ENCODE measurements around the gene KCNQ5.

Gene KCNQ5

GRCh38 chr6:72642435-72642834 lies 20.6 kb downstream of the KCNQ5 start:
- no peak for DNase-seq

DNA sequence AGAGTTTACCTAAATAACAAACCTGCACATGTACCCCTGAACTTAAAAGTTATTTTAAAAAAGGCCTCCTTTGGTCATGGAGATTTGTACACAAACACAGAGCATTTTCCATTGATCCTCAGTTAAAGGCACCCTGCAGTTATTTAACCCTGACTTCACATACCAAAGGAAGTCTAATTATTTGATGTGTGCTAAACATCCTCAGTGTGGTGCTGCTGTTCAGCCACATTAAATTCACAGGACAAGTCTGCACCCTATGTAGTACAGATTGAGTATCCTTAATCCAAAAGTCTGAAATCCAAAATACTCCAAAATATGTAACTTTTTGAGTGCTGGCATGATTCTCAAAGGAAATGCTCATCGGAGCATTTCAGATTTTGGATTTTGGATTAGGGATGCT lies 21.4 kb downstream of the KCNQ5 start:
- no peak for DNase-seq

GRCh38 chr6:72646604-72647485 lies 25.0 kb downstream of the KCNQ5 start:
- DNase-seq = no peak

DNA sequence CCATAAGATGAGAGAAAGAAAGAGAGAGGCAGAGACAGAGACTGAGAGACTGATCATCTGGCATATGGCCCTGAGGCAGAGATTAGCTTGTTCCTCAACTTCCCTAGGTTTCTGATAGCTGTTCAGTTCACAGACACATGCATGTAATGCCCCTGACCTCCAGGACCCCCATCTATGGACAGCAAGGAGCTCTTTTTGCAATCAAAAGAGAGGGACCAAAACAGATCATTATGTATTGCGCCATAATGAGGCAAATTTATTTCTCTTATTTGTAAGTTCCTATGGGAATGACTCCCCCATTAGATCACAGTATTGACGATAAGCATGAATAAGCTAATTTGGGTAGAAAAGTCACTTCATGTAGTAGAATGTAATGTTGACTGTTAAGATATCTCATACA lies 25.6 kb downstream of the KCNQ5 start:
- DNase-seq = no peak

GRCh38 chr6:72649032-72649984 lies 27.4 kb downstream of the KCNQ5 start:
- no peak for DNase-seq

- DNase-seq = no peak
Observed at GRCh38 chr6:72650081-72650745, 28.3 kb downstream of the KCNQ5 start.

DNA sequence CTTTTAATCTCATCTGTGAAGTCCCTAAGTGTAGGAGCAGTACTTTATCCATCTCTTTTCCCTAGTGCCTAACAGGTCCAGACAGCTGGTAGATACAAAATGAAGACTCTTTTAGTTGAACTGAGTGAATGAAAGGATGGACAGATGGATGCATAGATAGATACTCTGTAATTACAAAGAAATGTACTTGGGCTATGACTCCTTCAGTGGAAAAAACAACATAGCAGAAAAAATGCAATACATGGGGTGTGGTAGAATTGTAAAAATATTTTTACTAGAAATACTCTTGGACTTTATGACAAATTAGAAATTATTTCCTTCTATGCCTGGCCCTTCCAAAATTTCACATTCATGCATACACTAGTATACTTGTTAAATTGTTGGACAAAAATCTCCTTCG lies 29.3 kb downstream of the KCNQ5 start:
- DNase-seq = no peak

- DNase-seq = no peak
Observed at GRCh38 chr6:72651967-72652956, 30.4 kb downstream of the KCNQ5 start.

DNA sequence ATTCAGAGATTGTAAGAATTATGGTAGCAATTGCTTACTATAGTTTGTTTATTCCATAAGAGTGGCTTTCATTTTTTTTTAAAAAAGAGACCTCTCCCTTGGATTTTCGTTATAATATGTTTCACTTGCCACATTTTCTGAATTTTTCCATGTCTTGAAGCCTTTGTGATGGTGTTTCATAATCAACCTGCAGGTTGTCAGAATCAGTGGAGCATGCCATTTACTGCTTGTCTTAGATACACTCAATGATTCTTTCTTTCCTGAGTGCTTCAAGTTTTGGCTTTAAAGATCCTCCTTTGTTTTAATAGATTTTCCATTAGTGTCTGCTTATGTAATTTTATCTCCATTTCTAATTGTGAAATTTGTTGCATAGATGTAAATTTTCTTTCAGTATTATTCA lies 31.2 kb downstream of the KCNQ5 start:
- DNase-seq = no peak

- DNase-seq = no peak
Observed at GRCh38 chr6:72654071-72654621, 32.3 kb downstream of the KCNQ5 start.

DNA sequence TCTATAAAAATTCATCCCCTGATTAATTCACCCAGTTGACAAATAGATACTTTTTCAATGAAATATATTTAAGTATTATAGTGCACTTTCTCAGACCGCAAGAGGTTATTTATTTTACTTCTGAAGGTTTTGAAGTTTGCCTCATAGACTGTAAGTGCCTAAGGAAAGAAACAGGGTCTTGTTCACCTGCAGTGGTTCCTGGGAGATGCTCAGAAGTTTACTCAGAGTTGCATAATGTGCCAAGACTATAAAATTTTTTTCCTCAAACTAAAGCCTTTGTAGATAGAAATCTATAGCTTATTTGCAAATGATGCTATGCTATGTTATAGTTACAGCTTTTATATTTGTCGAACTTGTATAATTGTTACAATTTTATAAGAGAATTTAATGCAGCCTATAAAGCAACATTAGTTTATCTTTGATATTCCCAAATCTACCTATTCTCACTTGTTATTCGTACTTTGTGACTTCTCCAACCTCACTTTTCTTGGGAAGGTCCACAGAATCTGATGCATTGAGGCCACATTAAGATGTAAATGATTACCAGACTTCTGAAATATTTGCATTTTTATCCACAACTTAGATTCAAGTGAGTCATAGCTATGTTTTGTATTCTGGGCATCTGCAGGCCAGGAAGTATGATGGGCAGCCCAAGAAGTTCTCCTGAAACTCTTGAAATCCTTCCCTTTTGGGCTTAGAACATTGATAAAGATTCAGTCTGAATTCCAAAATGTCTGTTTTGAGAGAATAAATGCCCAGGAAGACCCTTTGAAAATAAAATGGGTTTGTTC lies 35.7 kb downstream of the KCNQ5 start:
- no peak for DNase-seq

DNA sequence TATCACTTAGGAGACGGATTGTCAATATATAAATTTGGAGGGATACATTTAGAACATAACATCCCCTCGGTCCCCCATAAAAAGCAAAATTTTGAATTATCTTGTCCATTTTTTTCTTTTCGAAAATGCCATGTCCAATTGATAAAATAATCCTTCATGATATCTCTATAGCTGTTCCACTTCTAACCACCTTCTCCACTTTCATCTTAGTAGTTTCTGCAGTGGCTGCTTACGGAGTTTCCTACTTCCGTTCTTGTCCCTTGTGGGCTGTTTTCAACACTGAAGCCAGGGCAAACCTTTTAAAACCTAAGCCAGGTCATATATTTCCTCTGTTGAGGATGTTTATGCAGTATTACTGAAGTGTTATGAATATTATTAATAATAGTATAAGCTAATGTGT lies 37.9 kb downstream of the KCNQ5 start:
- DNase-seq = no peak

GRCh38 chr6:72661411-72661810 lies 39.5 kb downstream of the KCNQ5 start:
- DNase-seq = no peak

DNA sequence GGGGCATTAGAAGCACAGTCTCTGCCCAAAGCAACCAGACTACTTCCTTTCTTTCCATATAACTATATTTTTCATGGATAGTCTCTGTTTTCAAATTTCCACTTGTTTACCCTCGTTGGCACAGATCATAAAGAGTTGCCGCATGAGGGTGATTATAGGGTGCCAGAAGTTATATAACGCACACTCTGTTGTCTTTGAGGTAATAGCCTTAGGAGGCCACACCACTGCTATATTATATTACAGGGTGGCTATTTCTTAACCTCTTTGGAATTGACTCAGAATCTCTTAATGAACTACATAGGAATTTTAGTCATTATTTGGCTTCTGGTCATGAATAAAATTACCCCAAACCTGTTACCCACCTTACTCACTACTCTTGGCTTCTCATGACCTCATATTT lies 43.7 kb downstream of the KCNQ5 start:
- DNase-seq = no peak

- no peak for DNase-seq
Observed at GRCh38 chr6:72669324-72669723, 47.5 kb downstream of the KCNQ5 start.

GRCh38 chr6:72672906-72673305 lies 51.0 kb downstream of the KCNQ5 start:
- DNase-seq = no peak

- DNase-seq = no peak
Observed at GRCh38 chr6:72674842-72675241, 53.0 kb downstream of the KCNQ5 start.

DNA sequence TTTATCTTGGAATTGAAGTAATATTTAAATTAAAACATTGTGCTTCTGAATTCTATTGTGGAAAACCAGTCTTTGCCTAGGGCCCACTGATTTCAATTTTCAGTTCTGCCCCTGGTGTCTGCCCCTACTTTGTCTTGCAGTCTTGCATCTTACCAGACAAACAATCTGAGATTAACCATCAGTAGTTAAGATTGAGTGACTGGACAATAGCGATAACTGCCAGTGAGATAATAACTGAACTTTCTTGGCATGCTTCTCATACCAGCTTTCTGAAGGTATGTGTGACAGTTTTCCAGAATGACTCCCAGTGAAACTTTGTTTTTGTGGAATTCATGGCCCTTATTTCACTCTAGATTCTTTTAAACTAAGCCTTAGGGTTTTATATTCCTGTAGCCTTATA lies 53.5 kb downstream of the KCNQ5 start:
- no peak for DNase-seq

- DNase-seq = no peak
Observed at GRCh38 chr6:72676995-72677394, 55.1 kb downstream of the KCNQ5 start.

DNA sequence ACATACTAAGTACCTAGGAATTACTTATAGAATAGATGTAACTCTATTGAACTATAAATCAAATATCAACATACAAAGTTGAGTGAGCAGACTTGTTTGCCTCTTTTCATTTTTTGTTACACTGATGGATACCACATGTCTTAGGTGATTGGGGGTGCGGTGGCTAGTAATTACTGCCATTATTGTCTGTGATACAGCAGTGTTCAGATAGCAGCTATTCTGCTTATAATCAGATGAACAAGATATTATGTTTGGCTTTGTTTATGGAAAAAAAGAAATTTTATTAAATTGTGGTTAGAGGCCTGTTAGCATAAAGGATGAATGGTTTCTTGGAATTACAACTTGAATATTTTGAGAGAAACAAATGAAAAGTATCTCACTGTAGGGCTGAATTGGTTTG lies 55.9 kb downstream of the KCNQ5 start:
- no peak for DNase-seq

GRCh38 chr6:72683797-72684196 lies 61.9 kb downstream of the KCNQ5 start:
- no peak for DNase-seq
